HG03159 (cell line): ENCODE measurements around the gene PARVG.

Experiments
- ATAC-seq: cut with Tn5 transposase; IDR thresholded peaks from one replicate; pipeline ENCODE4 v1.9.1; 2021; ENCODE audit warnings: mild to moderate bottlenecking, moderate library complexity; ENCODE audit not compliant: unreplicated experiment

Gene PARVG

DNA sequence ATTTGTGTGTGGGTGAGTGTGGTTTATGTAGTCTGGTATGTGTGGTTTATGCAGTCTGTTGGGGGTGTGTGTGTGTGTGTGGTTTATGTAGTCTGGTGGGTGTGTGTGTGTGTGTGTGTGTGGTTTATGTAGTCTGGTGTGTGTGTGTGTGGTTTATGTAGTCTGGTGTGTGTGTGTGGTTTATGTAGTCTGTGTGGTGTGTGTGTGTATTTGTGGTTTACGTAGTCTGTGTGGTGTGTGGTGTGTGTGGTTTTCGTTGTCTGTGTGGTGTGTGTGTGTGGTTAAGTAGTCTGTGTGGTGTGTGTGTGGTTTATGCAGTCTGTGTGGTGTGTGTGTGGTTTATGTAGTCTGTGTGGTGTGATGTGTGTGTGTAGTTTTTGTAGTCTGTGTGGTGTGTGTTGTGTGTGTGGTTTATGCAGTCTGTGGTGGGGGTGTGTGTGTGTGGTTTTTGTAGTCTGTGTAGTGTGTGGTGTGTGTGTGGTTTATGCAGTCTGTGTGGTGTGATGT is 26.2 kb upstream of the PARVG start:
- no peak for ATAC-seq

DNA sequence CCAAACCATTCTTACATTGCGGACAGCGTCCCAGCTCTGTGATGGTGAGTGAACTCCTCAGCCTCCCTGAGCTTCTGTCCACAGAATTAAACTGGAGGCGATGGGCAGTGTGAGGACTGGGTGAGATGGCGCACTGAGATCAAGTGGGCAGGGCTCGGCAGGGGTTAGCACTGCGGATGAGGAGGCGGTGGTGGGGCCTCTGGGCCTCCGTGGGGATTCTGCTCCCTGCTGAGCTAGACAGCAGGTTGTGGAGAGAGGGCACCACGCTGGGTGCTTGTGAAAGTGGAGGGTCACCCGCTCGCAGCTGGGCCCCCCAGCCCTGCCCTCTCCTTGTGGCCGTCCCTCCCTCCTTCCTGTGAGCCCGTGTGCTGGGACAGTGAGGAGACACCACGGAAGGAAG is 25.6 kb upstream of the PARVG start:
- ATAC-seq, result no peak

- ATAC-seq, result no peak
These were observed 22.7 kb upstream of the PARVG start for GRCh38 chr22:44157916-44158618.

DNA sequence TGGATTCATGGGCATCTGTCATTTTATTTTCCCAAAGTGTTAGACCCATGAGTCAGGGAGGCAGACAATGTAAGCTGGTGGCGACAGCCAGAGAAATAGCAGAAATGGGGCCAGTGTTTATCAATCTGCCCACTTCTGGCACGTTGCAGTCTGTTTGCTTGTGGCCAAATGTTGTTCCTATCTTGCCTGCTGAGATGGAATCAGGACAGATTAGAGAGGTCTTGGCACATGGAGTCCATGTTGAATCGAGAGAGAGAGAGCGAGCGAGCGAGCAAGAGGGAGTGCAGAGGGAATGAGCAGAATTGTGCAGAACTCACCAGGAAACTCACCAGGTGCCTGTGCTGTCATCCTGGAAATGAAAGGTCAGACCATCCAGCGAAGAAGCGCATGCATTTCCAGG is 21.9 kb upstream of the PARVG start:
- ATAC-seq, result no peak

GRCh38 chr22:44159221-44159620 is 21.5 kb upstream of the PARVG start:
- no peak for ATAC-seq

GRCh38 chr22:44159811-44160210 is 20.9 kb upstream of the PARVG start:
- ATAC-seq, result no peak

DNA sequence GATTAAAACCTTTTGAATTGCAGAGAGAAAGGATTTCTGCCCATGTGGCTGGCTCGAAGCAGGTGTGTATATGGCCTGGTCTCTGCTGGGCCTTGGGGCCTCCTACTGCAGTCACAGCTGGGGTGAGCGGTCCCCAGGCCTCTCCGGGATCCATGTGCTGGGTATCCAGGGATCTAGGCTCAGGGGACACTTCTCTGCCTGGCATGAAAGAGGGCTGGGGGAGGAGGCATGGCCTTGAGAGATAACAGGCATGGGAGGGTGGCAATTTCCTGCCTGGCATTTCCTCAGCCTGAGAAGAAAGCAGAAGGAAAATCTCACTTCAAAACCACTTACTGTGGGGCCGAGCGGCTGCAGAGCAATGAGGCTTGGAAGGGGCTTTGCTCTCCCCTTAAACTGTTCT is 20.3 kb upstream of the PARVG start:
- ATAC-seq, result no peak

DNA sequence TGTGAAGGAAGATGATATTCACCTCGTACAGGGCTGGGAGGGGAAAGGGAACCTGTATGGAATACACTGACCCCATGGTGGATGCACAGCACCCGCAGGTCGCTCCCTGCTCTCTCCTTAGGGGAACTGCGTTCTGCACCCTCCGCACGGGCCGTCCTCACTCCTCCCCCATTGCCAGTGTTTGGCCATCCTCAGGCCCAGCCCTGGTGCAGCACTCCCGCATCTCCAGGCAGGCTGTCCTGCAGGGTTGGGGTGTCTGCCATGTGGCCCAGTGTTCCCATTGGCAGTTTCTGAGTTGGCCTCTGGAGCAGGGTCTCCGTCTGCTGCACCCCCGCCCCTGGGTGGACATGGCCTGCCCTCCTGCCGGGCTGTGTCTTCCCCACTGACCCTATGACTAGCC is 19.1 kb upstream of the PARVG start:
- no peak for ATAC-seq

DNA sequence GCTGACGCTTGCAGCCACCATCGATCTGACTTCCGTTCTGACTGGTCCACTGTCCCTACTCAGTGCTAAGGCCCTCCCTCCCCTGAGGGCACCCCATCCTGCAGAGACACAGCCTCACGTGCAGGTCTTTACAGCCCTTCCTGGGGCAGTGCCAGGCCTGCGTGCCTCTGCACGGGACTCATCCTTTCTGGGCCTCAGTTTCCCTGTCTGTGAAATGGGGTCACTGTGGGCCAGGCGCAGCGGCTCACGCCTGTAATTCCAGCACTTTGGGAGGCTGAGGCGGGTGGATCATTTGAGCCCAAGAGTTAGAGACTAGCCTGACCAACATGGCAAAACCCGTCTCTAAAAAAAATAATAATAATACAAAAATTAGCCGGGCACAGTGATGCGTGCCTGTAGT is 17.8 kb upstream of the PARVG start:
- ATAC-seq, result no peak

DNA sequence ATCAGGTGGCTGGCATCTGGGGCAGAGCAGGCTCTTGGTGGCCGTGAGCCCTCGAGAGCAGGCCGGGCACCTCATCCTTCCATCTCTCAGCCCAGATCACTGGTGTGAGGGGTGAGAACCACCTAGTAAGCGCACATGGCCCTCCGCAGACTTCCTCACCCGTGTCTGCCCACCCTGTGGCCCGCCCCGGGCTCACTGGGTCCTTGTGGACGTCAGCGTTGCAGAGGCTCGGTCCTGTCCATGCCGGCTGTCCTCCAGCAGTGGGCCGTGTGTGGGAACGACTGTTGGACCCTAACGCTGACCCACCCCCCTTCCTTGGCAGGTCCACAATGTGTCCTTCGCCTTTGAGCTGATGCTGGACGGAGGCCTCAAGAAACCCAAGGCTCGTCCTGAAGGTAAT is 17.2 kb upstream of the PARVG start:
- no peak for ATAC-seq

DNA sequence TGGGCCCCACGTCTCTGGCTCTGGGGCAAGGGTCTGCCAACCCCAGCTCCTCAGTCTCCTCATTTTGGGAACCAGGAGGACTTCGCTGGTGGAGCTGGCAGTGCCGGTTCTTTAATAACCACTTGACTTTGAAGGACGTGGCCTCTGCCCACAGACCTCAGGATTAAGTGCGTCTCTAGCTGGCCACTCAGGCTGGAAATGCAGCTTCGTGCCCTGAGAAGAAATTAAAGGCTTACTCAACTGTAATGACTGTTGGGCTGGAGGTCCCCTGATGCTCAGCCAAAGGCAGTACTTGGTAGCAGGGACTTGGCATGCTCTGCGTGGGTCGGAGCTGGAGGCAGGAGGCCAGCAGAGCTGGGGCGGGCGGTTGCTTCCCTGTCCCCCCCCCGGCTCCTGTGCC is 16.7 kb upstream of the PARVG start:
- ATAC-seq, result no peak

GRCh38 chr22:44165286-44165874 is 15.3 kb upstream of the PARVG start:
- ATAC-seq, result no peak

DNA sequence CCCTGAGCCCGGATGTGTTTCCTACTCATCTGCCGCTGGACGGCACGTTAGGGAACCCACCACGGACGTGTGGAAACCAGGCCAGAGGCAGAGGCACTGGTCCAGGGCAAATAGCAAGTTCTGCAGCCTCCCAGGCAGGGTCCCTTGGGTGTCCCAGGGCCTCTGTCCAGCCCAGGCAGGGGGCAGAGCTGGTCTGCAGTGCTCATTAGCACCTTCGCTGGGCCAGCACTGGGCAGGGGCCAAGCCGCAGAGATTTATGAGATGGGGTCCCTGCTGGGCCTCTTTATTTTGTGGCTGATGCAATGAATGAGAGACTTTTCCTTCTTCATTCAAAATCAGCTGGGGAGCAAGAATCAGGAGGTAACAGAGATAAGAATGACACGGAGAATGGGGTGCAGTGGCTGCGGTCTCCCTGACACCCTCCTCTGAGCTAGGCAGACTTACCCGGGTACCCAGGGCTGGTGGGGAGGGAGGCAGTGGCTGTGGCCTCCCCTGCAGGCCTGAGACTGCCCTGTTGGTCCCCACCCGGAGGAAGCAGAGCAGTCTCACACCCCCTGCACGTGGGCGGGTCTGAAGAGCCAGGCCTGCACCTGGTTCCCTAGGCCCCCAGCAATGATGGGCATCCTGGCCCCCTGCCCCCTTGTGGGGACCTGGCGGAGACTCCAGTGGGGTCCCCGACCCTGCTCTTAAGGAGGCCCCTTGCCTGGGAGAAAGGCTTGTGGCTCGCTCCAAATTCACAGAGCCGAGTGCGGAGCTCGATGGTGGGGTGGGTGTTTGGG is 14.0 kb upstream of the PARVG start:
- ATAC-seq, result no peak

DNA sequence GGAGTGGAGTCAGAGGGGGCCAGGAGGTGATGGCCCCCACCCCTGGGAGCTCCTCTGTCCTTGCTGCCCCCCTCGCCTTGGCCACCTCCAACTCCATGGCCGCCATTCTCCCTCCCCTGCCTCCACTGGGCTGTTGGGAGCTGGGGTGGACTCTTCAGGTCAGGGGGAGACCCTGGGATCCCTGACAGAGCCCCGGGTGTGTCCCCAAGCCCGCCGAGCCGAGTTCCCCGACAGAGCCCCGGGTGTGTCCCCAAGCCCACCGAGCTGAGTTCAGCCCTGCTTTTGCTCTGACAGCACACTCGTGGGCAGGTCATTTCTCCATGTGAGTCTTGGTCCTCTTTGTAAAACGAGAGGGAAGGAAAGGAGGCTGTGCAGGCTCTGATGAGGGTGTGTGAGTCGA is 13.2 kb upstream of the PARVG start:
- ATAC-seq, result no peak

DNA sequence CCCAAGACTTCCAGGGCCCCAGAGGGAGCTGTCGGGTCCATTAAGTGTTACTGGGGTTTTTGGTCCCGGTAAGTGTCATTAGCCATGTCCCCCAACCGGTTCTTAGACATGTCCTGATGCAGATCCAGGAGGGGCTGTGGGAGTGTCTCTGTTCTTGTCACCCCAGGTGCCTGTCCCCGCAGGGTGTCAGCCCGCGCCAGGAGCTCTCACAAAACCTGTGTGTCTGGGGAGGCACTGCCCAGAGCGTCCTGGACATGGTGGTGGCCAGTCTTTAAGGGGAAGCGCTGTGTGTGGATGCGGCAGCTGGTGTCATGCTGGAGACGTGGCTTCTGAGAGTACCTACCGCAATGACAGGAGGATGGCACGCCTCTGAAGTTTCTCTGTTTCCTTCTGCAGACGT is 12.5 kb upstream of the PARVG start:
- no peak for ATAC-seq

GRCh38 chr22:44170470-44170869 is 10.3 kb upstream of the PARVG start:
- no peak for ATAC-seq

GRCh38 chr22:44171561-44171960 is 9.2 kb upstream of the PARVG start:
- ATAC-seq, result no peak

DNA sequence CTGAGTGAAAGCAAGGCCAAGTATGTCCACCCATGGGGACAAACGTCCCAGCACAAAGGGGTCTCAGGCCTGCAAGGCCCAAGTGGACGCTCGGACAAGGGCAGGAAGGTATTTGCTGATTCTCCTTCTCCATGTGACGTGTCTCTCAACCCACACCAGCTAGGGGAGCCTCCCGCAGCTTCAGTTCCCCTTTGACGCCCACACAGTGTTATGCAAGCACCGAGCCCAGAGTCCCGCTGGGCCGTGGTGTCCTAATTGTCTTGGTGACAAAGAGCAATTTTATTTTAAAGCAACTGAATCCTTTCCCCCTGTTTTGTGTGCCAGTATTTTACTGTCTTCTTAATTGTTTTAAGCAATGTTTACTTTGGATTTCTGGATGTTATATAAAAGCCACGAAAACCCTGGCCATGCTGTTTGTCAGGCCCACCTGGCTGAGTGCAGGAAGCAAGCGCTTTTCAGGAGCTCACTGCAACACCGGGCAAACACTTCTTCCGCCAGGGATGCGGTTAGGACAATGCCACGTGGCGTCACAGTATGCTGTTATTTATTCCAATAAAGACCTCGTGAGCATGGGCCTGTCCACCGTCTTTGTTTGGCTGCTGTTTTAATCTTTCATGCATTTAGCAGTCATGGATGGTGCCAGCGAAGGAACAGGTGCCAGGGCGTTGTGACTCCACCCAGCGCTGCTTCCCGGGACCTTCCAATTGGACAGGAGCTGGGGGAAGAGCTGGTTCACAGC is 8.2 kb upstream of the PARVG start:
- no peak for ATAC-seq

GRCh38 chr22:44173154-44173553 is 7.6 kb upstream of the PARVG start:
- ATAC-seq, result no peak

DNA sequence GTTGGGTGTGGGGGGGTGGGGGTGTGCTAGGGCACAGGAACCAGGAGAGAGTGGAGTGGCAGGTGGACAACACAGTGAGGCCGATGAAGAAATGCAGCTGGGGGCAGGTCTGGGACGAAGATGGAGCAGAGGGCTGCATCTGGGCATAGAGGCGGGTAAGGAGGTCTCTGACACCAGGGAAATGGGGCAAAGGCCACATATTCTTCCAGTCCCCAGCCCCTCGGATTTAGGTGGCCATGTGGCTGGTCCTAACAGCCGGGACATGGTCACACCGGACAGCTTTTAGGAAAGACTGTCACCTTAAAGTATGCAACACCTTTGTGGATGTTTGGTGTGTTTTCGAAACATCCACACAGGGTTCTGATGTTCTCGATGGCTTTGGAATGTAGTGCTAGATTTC is 5.0 kb upstream of the PARVG start:
- ATAC-seq, result no peak

DNA sequence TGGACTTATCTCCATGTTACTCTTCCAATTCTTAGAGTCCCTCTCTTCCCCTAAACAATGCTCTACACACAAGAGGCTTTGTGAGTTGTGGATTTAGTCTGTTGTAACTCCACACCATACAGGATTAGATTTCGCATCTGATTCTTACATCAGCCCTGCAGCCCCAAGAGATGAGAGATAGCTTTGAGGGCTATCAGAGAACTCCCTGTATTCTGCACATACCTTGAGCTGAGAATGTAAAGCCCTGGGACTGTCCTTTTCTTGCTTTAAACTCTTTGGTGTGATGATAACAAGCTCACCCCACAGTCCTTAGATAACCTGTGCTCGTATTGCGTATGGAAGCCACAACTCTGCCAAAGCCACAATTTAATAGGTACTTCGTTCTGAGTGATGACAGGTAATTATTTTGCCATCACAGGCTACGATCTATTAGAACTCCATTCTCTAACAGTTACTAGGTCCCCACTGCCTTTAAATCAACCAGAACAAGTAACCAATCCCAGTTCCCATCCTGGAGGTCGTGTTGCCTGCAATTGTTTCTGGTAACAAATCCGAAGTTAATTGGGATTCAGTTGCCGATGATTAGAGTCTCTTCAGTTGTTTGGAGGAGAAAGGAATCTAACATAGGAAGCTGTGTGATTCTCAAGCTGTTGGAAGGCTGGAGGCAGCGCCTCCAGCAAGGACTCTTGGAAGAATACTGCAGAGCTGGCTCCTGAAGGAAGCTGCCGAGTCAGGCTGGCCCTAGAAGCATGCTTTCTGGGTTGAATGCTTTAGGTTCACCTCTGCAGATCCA is 1.3 kb upstream of the PARVG start:
- ATAC-seq, result no peak
